T1000 (cell line): Measurements from ENCODE around the gene OR6Q1.

Source experiments
- DNase-seq: peaks from one replicate; lab custom pipeline; 2025; ENCODE audit warnings: mixed read lengths; lab: John Stamatoyannopoulos, UW

OR6Q1 gene

DNA sequence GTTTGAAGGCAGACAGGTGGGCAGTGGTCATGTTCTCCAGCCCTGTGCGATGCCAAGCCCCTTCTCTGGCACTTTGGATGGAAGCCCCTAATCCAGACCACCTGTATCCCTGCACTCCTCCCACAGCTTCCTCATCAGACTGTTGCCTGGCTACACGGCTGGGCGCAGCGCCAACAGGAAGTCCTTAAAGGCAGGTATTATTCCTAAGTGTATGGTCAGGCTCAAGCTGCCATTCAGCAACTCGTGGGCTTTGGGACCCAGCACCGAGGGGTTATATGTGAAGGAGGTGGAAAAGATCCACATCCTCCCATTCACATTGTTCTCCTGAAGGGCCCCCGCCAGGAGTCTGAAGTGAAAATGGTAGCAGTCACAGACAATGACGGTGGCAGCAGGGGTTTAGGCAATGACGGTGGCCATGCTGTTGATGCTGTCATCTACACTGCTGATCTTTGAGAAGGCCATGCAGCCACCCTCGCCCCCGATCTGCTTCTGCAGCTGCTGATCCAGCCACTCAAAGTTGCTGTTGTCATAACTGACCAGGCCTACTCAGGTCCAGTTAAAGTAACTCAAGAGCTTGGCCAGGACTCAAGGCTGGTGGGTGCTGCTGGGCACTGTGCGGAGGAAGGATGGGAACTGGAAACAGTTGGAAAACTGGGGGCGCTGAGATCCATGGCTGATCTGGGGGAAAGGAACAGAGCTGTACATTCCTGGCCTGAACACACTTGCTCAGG is 27.7 kb downstream of the OR6Q1 start:
- DNase-seq, result no peak

DNA sequence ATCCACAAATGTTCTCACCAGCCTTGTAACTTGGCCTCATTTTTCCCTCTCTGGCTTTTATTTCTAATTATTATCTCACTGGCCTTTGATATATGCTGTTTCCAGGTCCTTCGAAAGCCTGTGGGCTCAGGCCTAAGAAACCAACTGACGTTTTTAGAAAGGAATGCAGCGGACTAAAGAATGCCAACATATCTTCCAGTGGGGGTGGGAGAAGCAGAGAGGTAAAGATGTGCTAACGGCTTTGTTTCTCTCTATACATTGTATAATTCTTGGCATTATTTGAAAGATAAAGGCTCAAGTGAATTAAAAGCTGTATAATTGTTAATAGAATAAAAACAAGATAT is 28.2 kb downstream of the OR6Q1 start:
- no peak for DNase-seq

DNA sequence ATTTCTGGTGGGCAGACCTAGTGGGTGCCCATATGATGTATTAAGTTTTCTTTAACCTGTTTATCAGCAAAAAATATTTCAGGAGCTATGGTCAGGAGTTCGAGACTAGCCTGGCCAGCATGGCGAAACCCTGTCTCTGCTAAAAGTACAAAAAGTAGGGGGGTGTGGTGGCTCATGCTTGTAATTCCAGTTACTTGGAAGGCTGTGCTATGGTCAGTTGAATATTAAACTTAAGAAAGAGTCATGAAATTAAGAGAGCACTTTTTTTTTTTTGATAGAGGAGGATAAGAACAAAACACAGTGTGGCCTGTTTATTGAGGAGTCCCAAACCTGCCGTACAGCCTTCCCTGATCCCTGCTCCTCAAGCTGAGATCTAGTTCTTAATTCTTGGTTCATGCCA is 29.8 kb downstream of the OR6Q1 start:
- DNase-seq, result no peak

DNA sequence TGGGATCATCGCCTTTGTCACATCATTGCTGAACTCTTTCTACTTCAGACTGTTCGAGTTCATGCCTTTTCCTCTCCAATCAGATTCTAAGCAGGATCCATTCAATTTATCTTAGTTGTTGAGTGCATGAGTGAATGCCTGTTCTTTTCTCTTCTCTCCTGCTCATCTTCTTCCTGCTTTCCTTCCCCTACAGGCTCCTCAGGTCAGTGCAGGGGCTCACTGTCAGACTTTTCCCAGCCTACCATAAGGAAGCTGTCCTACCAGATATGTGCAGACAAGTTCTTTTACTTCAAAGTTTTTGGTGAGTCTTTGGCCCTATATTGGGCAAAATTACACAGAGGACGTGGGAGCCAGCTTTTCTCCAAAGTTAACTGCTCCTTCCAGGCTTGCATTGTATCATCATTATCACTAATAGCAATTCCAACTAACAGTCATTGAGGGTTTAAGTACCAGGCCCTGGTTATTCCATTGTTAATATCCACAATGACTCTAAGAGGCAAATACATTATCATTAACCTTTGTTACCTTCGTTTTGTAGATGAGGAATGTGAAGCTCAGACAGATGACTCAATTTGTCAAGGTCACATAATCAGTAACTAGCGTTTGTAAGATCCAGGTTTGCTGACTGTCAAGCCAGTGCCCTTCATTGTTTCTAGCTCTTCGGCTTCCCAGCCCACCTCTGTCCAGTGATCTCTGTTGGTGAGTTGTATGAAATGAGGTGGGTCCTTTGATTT is 30.4 kb downstream of the OR6Q1 start:
- DNase-seq, result no peak

DNA sequence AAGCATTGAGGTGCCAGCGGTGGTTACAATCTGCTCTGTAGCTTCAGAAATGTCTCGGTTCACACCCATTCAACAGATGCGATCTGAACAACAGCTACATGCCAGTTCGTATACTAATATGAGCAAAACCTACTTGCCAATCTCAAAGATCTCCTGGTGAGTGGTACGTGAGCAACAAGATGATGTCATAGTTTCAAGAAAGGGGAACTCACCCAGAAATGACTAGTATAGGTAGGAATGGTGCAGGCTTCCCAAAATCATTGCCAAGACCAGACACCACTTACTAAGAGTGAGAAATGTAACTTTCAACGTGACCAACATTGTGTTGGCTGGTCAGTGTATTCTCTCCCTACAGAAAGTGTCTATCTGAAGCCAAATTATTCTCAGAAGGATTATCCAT is 31.1 kb downstream of the OR6Q1 start:
- DNase-seq, result no peak

DNA sequence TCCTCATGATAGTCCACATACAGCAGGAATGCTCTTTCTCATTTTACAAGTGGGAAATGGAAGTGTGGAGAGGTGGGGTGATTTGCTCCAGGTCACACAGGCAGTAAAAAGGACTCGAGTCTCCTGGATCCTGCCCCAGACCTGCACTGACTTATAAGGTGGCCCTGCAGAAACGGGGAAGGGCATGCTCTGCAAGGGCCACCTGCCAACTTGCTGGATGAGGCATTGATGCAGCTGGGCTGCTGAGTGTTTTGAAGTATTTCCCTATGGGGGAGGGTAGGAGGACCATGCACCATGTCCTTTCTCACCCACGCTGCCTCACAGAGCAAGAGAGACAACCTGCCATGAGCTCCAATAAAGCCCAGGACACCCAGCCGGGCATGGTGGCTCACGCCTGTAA is 36.9 kb downstream of the OR6Q1 start:
- DNase-seq, result no peak

DNA sequence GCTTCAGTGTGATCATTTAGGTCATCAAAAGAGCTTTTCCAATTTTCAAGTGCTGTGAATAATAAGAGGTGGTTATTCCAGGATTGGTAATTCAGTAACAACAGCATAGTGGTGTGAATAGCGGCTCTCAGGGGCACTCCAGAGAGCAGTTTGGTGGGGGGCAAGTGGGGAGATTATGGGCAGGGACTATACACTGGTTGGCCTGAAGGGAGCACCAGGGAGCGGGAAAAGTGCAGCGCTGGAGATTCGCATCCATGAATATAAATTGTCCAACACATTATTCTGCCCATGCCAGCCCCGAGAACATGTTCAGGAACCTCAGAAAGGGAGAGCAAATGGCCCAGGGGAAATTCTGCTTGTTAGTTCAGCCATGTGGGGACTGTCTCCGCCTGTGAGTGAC is 37.9 kb downstream of the OR6Q1 start:
- DNase-seq, result no peak

DNA sequence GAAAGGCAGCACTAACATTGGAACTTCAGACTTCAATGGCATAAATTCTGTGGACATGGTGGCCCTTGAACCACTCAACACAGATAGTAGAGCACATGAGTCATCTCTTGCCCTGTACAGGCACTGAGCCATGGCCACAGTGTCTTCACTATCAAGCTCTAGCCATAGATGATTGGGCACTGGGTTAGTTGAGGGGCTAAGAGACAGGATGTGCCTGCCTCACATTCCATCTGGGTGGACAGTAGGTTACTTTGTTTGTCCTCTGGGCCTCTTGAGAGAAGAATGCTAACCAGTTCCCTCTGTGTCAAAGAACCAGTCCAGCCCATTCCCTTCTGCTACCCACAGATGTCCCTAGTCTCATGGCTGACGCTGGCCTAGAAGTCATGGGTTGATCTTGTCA is 39.8 kb downstream of the OR6Q1 start:
- DNase-seq, result no peak

DNA sequence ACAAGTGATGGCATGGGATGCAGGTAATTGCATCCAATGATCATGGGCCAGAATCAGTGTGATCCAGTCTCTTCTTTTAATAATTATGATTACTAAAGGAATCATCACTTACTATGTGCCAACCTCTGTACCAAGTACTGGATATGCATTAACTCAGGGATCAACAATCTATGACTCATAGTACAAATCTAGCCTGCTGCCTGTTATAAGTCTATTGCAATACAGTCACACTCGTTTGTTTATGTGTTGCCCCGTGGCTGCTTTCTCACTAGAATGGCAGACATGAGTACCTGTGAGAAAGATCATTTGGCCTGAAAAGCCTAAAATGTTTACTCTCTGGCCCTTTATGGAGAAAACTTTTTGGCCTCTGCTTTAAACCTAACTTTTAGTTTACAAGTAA is 45.0 kb downstream of the OR6Q1 start:
- no peak for DNase-seq
